ENCODE results near the gene ZBTB7C.
"Not testable (repeated sequence)": the region's sequence is repeated elsewhere in the genome, so short reads cannot be mapped to it uniquely, and the experiment has no call there.

The ZBTB7C gene

GRCh38 chr18:48408727-48409590 is at the start of gene ZBTB7C:
Gene ZBTB7C, minus strand, starts transcription at chr18:48409383.
- DNase-seq (ENCODE audit: low read depth), result no peak

DNA sequence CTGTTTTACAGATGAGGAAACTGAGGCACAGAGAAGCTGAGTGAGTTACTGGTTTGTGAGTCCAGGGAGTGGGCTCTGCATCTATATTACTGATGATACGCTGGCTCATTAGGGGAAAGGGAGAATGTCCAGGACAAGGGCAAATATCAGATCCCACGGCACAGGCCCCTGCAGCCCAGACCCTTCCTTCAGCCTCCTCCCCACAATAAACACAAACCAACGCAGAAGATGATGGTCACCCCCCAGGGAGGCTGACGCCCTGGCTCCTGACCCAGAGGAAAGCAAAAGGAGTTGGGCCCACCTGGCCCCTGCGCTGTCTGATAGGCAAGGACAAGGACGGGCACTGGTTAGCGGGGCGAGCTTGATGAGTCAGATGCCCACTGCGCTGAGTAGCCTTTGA is 47.7 kb upstream of the ZBTB7C start:
- no peak for DNase-seq (ENCODE audit: low read depth)

GRCh38 chr18:48455555-48456478 is 46.6 kb upstream of the ZBTB7C start:
- DNase-seq (ENCODE audit: low read depth), result peak; percentile 10

- DNase-seq (ENCODE audit: low read depth), result no peak
Observed at GRCh38 chr18:48454261-48454757, 45.1 kb upstream of the ZBTB7C start.

DNA sequence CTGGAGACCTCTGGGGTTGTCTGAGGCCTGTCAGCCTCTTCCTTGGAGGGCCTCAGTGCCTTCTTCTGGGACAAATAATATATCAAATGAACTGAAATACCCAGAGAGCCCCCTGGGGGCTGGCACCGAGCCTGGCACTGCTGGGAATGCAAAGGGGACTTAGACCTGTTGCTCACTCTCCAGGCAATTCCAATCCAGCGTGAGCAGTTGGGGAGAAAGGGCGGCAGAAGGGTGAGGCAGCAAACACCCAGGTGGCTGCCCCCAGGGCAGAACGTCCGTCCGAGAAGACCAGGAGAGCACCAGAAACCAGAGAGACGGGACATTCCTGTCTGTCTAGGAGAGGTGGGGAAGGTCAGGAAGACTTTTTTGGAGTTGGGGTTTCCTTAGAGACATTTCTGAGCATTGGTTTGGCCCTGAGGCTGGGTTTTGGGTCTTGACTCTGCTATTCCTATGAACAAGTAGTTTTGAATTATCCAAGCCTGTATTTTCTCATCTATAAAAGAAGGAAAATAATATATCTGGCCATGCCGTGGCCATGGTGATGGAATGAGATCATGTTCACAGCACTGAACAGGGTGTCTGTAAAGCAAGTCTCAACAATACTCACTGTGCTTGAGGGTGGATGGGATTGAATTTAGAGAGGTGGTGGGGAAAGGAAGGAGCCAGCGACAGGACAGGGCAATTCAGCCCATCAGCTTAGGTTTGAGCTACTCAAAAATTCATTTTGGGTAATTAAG is 44.3 kb upstream of the ZBTB7C start:
- DNase-seq (ENCODE audit: low read depth), result no peak

GRCh38 chr18:48452861-48453323 is 43.7 kb upstream of the ZBTB7C start:
- no peak for DNase-seq (ENCODE audit: low read depth)

DNA sequence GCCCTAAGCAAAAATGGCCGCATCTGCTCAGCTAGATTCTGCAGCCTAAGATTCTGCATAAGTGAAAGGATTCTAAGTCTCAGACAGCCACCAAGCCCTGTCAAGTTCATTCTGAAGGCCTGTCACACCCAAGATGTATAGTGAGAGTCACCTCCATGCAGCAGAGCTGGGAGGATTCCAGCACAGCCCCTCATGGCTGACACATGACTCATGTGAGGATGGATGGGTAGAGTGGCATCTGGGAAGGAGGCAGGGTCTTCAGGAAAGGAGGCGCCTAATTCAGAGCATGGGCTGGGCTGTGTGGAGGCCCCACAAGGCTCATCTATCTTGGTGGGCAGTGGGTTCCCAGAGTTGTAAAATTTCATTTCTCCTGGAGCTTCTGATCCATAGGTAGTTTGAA is 41.5 kb upstream of the ZBTB7C start:
- no peak for DNase-seq (ENCODE audit: low read depth)

- DNase-seq (ENCODE audit: low read depth), result peak; percentile 31
Observed at GRCh38 chr18:48446582-48447225, 37.5 kb upstream of the ZBTB7C start.

- peak; percentile 47 for DNase-seq (ENCODE audit: low read depth)
Observed at GRCh38 chr18:48445540-48445939, 36.4 kb upstream of the ZBTB7C start.

DNA sequence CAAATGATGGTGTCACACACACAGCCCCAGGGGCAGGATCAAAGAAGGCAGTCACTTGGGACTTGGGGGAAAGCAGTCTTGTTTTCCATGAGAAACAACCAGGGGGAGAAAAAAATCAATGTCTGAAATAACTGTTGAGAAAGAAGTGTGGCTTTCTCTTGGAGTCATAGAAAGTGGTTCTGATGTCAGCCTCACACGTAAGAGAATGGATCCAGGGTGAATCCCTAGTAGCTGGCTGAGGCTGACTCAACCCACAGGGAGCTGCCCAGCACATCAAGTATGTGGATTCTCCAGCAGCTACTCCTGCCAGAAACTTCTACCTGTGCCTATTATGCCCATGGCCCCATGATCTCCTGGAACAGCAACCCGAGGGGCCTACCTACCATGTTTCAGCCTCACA is 33.6 kb upstream of the ZBTB7C start:
- DNase-seq (ENCODE audit: low read depth), result no peak

DNA sequence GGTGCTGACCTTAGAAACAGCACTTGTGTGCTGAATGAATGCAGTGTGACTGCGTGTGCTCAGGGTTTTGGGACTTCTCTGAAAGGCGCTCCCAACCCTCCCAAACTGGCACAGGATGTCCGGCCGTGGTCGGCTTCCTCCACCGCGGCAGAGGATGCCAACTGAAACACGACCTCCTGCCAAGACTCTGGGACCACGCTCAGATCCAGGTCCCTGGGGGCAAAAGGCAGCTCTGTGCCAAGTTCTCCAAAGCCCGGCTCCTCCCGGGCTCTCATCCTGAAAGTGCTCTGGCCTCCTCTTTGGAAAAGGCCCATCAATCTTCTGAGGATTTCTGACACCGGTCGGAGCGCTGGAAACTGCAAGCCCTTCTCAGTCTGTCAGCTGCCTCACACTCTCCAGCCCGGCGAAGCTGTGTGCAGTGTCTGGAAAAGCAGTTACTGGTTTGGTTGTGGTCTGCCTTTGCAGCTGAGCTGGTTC is 32.3 kb upstream of the ZBTB7C start:
- DNase-seq (ENCODE audit: low read depth), result no peak

DNA sequence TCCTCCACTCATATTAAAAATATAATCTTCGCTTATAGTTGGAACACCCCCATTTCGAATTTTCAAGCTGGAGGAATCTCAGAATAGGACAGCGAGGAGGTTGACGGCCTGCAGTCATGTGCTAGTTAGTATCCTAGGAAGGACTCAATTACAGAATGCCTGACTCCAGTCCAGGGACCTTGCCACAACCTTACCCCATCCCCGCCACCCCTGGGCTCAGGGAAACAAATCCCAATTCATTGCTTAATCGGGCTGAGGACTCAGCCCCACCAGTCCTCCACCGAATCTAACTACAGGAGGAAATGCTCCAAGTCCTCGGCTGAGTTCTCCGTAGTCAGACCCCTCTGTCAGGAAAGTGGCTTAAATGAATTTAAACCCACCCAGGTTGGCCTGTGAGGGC is 31.7 kb upstream of the ZBTB7C start:
- DNase-seq (ENCODE audit: low read depth), result no peak

DNA sequence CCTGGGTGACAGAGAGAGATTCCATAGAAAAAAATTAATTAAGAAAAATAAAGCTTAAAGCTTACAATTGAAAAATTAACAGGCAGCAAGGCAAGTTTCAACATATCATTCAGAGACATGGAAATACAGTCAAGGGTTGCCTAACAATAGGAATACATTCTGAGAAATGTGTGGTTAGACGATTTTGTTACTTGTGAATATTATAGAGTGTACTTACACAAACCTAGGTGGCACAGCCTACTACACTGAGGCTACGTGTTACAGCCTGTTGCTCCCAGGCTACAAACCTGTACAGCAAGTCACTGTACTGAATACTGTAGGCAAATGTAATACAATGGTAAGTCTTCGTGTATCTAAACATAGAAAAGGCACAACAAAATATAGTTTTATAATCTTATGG is 27.7 kb upstream of the ZBTB7C start:
- DNase-seq (ENCODE audit: low read depth), result no peak

DNA sequence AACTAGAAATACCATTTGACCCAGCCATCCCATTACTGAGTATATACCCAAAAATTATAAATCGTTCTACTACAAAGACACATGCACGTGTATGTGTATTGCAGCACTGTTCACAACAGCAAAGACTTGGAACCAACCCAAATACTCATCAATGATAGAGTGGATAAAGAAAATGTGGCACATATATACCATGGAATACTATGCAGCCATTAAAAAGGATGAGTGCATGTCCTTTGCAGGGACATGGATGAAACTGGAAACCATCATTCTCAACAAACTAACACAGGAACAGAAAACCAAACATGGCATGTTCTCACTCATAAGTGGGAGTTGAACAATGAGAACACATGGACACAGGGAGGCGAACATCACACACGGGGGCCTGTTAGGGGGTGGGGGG is 25.2 kb upstream of the ZBTB7C start:
- not testable (repeated sequence) for DNase-seq (ENCODE audit: low read depth)

DNA sequence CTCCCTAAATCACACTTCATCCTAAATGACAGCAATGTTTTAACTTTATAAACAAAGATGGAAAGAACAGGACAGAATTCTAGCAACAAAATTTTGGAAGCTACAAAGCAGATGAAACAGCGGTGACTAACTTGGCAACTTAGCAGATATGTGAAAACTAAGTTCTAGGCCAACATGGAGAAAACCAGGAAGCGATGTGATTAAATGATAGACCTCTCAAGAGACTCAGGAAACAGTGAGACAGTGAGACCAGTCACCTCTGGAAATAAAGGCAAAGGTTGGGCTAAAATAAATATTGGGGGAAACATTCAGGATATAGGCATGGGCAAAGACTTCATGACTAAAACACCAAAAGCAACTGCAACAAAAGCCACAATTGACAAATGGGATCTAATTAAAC is 24.4 kb upstream of the ZBTB7C start:
- no peak for DNase-seq (ENCODE audit: low read depth)

DNA sequence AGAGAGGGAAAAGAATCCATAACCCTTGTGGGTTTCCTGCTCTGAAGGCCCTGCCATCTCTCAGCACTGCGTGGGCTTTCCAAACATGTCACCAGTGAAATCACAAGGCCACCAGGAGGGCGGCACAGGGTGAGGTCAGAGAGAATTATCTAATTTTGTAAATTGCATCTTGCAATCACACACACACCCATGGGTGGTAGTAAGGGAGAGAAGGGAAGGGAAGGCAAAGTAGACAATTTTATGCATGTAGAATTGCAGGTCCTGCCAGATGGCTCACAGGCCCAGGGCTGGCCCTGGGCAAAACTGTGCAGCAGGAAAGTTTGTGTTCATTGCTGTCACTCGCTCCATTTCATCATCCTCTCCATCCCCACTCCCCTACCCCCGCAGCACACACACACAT is 21.0 kb upstream of the ZBTB7C start:
- DNase-seq (ENCODE audit: low read depth), result no peak

DNA sequence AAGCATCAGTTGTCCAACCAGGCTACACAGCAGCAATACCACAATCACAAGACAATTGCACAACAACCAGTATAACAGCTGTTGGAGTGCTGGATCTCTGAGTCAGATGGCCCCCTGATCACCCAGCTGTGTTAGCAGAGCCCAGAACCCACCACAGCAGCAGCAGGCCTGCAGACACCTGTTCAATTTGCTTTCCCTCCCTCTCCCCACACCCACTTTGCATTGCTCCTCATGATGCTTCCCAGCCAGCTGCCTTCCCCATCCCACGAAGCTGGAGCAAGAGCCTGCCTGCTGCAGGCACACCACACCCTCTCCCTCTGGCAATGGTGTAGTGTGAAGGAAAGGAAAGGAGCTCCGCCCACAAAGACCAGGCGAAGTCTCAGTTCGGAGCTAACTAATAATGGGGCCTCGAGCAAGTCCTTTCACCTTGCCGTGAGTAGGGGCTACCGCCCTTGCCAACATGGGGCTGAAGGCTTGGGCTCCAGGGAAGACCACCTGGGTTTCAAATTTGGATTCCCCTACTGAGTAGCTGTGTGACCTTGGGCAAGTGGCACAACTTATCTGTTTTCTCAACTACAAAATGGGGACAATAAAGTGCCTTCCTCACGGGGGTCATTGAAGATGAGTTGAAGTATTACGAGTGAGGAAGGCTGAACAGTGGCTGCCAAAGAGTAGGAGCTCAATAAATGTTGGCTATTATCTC is 19.4 kb upstream of the ZBTB7C start:
- DNase-seq (ENCODE audit: low read depth), result no peak

- DNase-seq (ENCODE audit: low read depth), result no peak
Observed at GRCh38 chr18:48422947-48423378, 13.8 kb upstream of the ZBTB7C start.

DNA sequence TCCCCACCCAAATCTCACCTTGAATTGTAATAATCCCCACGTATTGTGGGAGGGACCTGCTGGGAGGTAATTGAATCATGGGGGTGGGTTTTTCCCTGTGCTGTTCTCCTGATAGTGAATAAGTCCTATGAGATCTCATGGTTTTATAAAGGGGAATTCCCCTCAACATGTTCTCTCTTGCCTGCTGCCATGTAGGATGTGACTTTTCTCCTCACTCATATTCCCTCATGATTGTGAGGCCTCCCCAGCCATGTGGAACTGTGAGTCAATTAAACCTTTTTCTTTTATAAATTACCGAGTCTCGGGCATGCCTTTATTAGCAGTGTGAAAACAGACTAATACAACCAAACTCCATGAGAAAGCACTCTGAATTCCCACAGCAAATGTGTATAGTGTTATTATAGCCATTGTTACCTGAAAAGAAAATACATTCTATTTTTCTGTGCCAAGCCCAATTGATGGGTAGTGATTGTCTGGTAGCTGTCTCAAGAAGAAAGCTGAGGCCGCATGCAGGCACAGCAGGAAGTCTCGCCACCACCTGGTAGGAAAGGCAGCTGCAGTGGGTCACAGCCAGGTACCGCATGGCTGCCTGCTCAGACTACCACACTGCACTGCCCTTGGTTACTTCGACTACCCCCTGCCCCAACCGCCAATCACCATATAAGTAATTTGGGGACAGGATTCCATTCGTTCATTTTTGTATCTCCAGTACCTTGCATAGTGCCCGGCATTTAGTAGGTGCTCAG is 10.3 kb upstream of the ZBTB7C start:
- no peak for DNase-seq (ENCODE audit: low read depth)

All from activated gamma-delta T cell treated with anti-CD3 and anti-CD28 coated beads, Interleukin-2, amount 50 U/mL, for 16 hours (primary cell).